ENCODE data around the gene ARHGAP42.

Gene ARHGAP42

DNA sequence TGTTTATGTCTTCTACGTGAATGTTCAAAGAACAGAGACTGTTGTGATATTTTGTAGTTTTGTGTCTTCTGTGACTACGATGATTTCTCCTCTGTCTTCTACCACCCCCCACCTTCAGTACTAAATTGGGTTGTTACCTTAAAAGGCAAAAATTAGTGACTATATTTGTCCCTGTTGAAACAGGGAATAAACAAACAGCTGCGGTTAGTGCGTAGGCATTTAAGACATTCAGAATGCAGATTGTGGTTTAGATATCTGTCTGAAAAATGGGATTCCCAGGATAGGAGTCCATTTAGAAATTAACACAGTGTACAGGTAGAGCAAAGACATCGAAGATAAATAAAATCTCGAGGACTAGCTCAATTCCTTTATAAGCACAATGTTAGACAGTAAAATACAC lies 15.6 kb upstream of the ARHGAP42 start:
- Mint-ChIP-seq H3K4me1 (ENCODE audit: low read depth) (no peaks in the 10 kb centered on the region), H3K36me3 (ENCODE audit: low read depth) (no peaks in the 10 kb centered on the region)

GRCh38 chr11:100672498-100673033 lies 14.5 kb upstream of the ARHGAP42 start:
- no peak overlapping the region for H3K27ac Mint-ChIP-seq
- H3K9me3 Mint-ChIP-seq, result peaks cover 5% of the 10 kb centered on the region
- no peaks in the 10 kb centered on the region for H3K36me3 Mint-ChIP-seq (ENCODE audit: low read depth)
- no peak for DNase-seq (ENCODE audit: low spot score)
- H3K4me1 Mint-ChIP-seq (ENCODE audit: low read depth), result no peaks in the 10 kb centered on the region
- H3K27me3 Mint-ChIP-seq (ENCODE audit: low read depth), result no peaks in the 10 kb centered on the region
- no peak overlapping the region for H3K4me3 Mint-ChIP-seq

More for the DNA sequence above, 15.6 kb upstream of the ARHGAP42 start:
- peaks cover 5% of the 10 kb centered on the region for H3K9me3 Mint-ChIP-seq
- H3K27me3 Mint-ChIP-seq (ENCODE audit: low read depth), result no peaks in the 10 kb centered on the region
- H3K4me3 Mint-ChIP-seq, result no peak overlapping the region
- no peak for DNase-seq (ENCODE audit: low spot score)
- H3K27ac Mint-ChIP-seq, result no peak overlapping the region

GRCh38 chr11:100673063-100673462 lies 14.0 kb upstream of the ARHGAP42 start:
- Mint-ChIP-seq H3K4me3 (no peak overlapping the region), H3K36me3 (ENCODE audit: low read depth) (no peaks in the 10 kb centered on the region), H3K9me3 (peaks cover 5% of the 10 kb centered on the region), H3K27me3 (ENCODE audit: low read depth) (no peaks in the 10 kb centered on the region), H3K27ac (no peak overlapping the region), H3K4me1 (ENCODE audit: low read depth) (no peaks in the 10 kb centered on the region)
- DNase-seq (ENCODE audit: low spot score), result no peak

DNA sequence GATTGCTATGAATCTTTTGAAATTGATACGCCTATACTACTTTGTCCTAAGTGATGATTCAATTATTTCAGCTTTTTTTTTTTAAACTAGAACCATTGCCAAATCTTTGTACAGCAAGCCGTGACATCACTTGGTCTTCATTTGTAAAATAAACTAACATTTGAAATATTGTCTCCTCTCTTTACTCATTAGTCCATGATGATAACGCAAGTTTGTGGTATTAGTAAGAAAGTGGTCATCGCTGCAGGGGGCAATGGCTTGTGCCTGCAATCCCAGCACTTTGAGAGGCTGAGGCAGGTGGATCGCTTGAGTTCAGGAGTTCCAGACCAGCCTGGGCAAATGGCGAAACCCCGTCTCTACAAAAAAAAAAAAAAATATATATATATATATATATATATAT lies 12.9 kb upstream of the ARHGAP42 start:
- Mint-ChIP-seq H3K27ac (no peak overlapping the region), H3K4me1 (ENCODE audit: low read depth) (no peaks in the 10 kb centered on the region), H3K4me3 (no peak overlapping the region), H3K36me3 (ENCODE audit: low read depth) (no peaks in the 10 kb centered on the region), H3K9me3 (peaks cover 5% of the 10 kb centered on the region), H3K27me3 (ENCODE audit: low read depth) (no peaks in the 10 kb centered on the region)
- DNase-seq (ENCODE audit: low spot score), result no peak

GRCh38 chr11:100675115-100675650 lies 11.9 kb upstream of the ARHGAP42 start:
- Mint-ChIP-seq H3K4me1 (ENCODE audit: low read depth) (no peaks in the 10 kb centered on the region), H3K4me3 (no peak overlapping the region), H3K9me3 (peaks cover 6% of the 10 kb centered on the region), H3K27ac (no peak overlapping the region), H3K27me3 (ENCODE audit: low read depth) (no peaks in the 10 kb centered on the region), H3K36me3 (ENCODE audit: low read depth) (no peaks in the 10 kb centered on the region)
- DNase-seq (ENCODE audit: low spot score), result no peak

DNA sequence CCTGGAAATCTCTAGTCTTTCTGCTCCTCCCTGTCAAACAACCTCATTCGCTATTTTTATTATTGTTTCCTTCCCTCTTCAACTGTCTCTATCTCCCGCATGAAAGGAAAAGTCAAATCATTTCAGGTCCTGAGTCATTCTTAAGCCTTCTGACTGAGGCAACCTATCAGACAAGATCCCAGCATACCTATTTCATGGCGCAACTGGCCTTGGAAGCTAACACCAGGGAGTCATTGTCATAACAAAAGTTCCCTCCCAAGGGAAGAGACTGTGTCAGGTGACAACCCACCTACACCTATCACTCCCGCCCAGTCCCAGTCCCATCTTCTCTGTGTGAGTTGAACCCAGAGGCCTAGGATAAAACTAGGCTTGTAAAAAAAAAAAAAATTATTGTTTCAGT lies 10.2 kb upstream of the ARHGAP42 start:
- H3K9me3 Mint-ChIP-seq, result peaks cover 8% of the 10 kb centered on the region
- H3K4me3 Mint-ChIP-seq, result no peak overlapping the region
- DNase-seq (ENCODE audit: low spot score), result no peak
- no peaks in the 10 kb centered on the region for H3K27me3 Mint-ChIP-seq (ENCODE audit: low read depth)
- H3K27ac Mint-ChIP-seq, result no peak overlapping the region
- peaks cover 5% of the 10 kb centered on the region for H3K4me1 Mint-ChIP-seq (ENCODE audit: low read depth)
- H3K36me3 Mint-ChIP-seq (ENCODE audit: low read depth), result no peaks in the 10 kb centered on the region

- Mint-ChIP-seq H3K4me3 (no peak overlapping the region), H3K36me3 (ENCODE audit: low read depth) (no peaks in the 10 kb centered on the region), H3K27ac (no peak overlapping the region), H3K4me1 (ENCODE audit: low read depth) (peaks cover 8% of the 10 kb centered on the region), H3K27me3 (ENCODE audit: low read depth) (no peaks in the 10 kb centered on the region), H3K9me3 (peaks cover 8% of the 10 kb centered on the region)
- no peak for DNase-seq (ENCODE audit: low spot score)
These were observed 9.3 kb upstream of the ARHGAP42 start for GRCh38 chr11:100677796-100678195.

- Mint-ChIP-seq H3K36me3 (ENCODE audit: low read depth) (no peaks in the 10 kb centered on the region), H3K27me3 (ENCODE audit: low read depth) (peaks cover 2% of the 10 kb centered on the region), H3K4me1 (ENCODE audit: low read depth) (peaks cover 8% of the 10 kb centered on the region), H3K9me3 (peaks cover 8% of the 10 kb centered on the region), H3K27ac (no peak overlapping the region), H3K4me3 (no peak overlapping the region)
- DNase-seq (ENCODE audit: low spot score), result no peak
These were observed 7.0 kb upstream of the ARHGAP42 start for GRCh38 chr11:100680070-100680469.

GRCh38 chr11:100681064-100681502 lies 6.0 kb upstream of the ARHGAP42 start:
- no peak for DNase-seq (ENCODE audit: low spot score)
- peaks cover 9% of the 10 kb centered on the region for H3K27me3 Mint-ChIP-seq (ENCODE audit: low read depth)
- H3K36me3 Mint-ChIP-seq (ENCODE audit: low read depth), result no peaks in the 10 kb centered on the region
- peaks cover 8% of the 10 kb centered on the region for H3K4me1 Mint-ChIP-seq (ENCODE audit: low read depth)
- H3K27ac Mint-ChIP-seq, result no peak overlapping the region
- peaks cover 3% of the 10 kb centered on the region for H3K9me3 Mint-ChIP-seq
- H3K4me3 Mint-ChIP-seq, result no peak overlapping the region

DNA sequence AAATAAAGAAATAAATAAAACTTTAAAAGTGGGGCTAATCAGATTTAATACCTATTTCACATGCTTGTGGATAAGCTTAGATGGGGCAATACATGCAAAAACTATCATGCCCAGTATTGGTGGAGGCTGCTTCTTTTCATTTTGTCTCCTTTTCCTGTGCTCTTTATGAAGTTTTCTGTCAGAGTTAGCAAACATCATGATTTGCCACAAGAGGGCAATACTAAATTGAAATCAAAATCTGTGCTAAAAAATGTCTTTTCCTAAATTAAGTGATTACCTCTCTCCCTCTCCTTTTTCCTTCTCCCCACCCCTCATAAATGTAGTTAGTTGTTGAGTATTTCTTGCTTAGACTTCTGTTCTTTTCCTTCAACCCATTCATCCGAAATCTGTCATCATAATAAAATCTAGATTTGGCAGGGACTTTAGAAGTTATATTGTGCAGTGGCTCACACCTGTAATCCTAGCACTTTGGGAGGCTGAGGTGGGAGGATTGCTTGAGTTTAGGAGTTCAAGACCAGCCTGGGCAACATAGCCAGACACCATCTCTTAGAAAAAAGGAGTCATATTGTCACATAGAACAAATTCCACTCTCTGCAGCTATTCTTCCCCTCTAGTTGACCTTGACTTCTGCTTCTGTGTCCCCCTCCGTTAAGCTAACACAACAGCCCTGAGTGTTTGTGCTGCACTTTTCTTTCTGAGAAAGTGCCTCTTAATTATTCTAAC lies 4.7 kb upstream of the ARHGAP42 start:
- no peak for DNase-seq (ENCODE audit: low spot score)
- Mint-ChIP-seq H3K36me3 (ENCODE audit: low read depth) (no peaks in the 10 kb centered on the region), H3K27ac (no peak overlapping the region), H3K27me3 (ENCODE audit: low read depth) (peaks cover 20% of the 10 kb centered on the region), H3K4me3 (no peak overlapping the region), H3K4me1 (ENCODE audit: low read depth) (peaks cover 11% of the 10 kb centered on the region), H3K9me3 (peaks cover 3% of the 10 kb centered on the region)

DNA sequence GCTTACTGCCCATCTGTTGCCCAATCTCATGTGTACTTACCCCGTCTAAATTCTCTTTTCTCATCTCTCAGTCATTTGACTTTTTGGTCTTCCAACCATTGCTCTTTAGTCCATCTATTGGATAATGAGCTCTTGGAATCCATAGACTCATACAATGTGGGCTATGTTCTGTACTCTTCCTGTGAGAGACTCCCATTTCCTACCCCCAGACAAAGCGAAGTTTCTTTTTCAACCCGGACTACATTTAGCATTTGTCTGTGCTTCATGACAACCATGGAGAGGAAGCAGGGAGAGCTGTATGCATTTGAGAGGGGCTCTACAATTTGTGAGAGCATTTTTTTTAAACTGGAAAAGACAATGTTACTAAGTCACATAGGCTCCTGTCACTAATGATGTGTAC lies 4.0 kb upstream of the ARHGAP42 start:
- Mint-ChIP-seq H3K4me1 (ENCODE audit: low read depth) (peaks cover 13% of the 10 kb centered on the region), H3K27me3 (ENCODE audit: low read depth) (peaks cover 26% of the 10 kb centered on the region), H3K9me3 (peaks cover 3% of the 10 kb centered on the region), H3K27ac (no peak overlapping the region), H3K4me3 (no peak overlapping the region), H3K36me3 (ENCODE audit: low read depth) (no peaks in the 10 kb centered on the region)
- DNase-seq (ENCODE audit: low spot score), result no peak

DNA sequence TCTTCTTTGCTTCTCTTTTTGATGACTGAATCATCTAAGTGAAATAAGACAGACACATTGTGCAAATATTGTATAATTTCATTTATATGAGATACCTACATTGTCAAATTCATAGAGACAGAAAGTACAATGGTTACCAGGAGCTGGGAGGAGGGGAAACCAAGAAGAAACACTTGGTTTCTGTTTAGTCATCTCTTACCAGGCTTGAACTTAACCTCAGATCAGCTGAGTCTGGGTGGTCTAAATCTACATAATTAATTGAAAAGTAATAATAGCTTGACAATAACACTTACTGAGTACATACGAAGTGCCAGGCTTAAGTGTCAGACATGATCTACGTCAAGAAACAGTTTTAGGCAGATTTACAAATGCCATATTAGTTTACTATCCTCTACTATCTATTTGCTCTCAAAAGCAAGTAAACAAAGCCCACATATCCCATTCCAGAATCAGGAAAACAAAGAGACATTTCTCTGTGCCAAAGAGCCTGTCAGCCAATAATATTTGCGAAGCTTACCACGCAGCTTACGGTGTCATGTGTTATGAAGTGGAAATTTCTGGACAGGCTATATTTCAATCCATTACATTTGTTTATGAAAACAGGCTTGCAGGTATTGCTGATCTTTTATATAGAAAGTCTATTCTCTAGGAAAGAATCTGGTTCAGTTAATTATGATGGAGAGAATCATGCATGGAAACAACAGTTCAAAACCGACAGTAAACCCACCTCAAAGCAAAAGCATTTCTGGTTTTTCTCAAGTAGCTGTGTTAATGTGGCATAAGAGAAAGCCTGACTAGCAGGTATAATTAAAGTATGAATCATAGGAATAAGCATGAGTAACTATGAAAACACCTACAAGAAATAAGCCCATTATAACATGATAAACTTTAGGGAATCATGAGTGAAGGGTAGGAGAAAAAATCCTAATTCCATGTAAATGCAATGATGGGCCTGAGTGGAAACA lies 2.7 kb upstream of the ARHGAP42 start:
- Mint-ChIP-seq H3K4me1 (ENCODE audit: low read depth) (peaks cover 16% of the 10 kb centered on the region), H3K27ac (no peak overlapping the region), H3K9me3 (peaks cover 3% of the 10 kb centered on the region), H3K4me3 (no peak overlapping the region), H3K36me3 (ENCODE audit: low read depth) (no peaks in the 10 kb centered on the region), H3K27me3 (ENCODE audit: low read depth) (peaks cover 32% of the 10 kb centered on the region)
- DNase-seq (ENCODE audit: low spot score), result no peak

- Mint-ChIP-seq H3K4me3 (peak overlapping the region; percentile 82), H3K36me3 (ENCODE audit: low read depth) (no peaks in the 10 kb centered on the region), H3K9me3 (no peaks in the 10 kb centered on the region), H3K4me1 (ENCODE audit: low read depth) (peaks cover 11% of the 10 kb centered on the region), H3K27me3 (ENCODE audit: low read depth) (peaks cover 32% of the 10 kb centered on the region), H3K27ac (no peak overlapping the region)
- DNase-seq (ENCODE audit: low spot score), result no peak
These were observed 523 bp upstream of the ARHGAP42 start for GRCh38 chr11:100686476-100687053.
